Measurements from ENCODE around the gene KLHL3.

Gene KLHL3

GRCh38 chr5:137612576-137612975 lies 123.3 kb downstream of the KLHL3 start (continued):
- TF ChIP-seq REPIN1 (tag by site-specific recombination; IDR thresholded peaks at IDR 0.05; ENCODE audit: low read depth) (no peak), OSR2 (tag by site-specific recombination; IDR thresholded peaks at IDR 0.05) (no peak), ZNF133 (tag by site-specific recombination; IDR thresholded peaks at IDR 0.05) (no peak), ZNF76 (tag by site-specific recombination; IDR thresholded peaks at IDR 0.05; ENCODE audit: borderline replicate concordance, low read depth) (no peak), SP3 (tag by site-specific recombination; IDR thresholded peaks at IDR 0.05) (no peak), ZNF132 (tag by site-specific recombination; IDR thresholded peaks at IDR 0.05; ENCODE audit: borderline replicate concordance) (no peak), ZNF311 (tag by site-specific recombination; IDR thresholded peaks at IDR 0.05; ENCODE audit: borderline replicate concordance) (no peak), ZNF521 (tag by site-specific recombination; IDR thresholded peaks at IDR 0.05) (no peak)
- TF ChIP-seq, protein P1, sequence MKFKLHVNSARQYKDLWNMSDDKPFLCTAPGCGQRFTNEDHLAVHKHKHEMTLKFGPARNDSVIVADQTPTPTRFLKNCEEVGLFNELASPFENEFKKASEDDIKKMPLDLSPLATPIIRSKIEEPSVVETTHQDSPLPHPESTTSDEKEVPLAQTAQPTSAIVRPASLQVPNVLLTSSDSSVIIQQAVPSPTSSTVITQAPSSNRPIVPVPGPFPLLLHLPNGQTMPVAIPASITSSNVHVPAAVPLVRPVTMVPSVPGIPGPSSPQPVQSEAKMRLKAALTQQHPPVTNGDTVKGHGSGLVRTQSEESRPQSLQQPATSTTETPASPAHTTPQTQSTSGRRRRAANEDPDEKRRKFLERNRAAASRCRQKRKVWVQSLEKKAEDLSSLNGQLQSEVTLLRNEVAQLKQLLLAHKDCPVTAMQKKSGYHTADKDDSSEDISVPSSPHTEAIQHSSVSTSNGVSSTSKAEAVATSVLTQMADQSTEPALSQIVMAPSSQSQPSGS (tag by site-specific recombination; IDR thresholded peaks at IDR 0.05; ENCODE audit: low read depth), result no peak

GRCh38 chr5:137611794-137612435 lies 124.0 kb downstream of the KLHL3 start:
- ChIA-PET POLR2A (no interaction called here), CTCF (interaction anchor here (0.6 to 1.4 kb wide), 2 partner anchors 15 to 18 kb away, joined by 3 to 4 read pairs; no protein-coding TSS in a partner anchor)
- no peaks in the 10 kb centered on the region for H3K36me3 ChIP-seq (ENCODE audit: control insufficient read depth in 2 of 2, insufficient read depth in 1 of 2, low read length in 2 of 2)
- TF ChIP-seq GLIS2 (tag by site-specific recombination; IDR thresholded peaks at IDR 0.05), result no peak
- no peak for TF ChIP-seq IKZF3 (tag by site-specific recombination; IDR thresholded peaks at IDR 0.05)
- no peak for TF ChIP-seq ZBTB26 (tag by site-specific recombination; optimal IDR thresholded peaks at IDR 0.05)
- no peak for TF ChIP-seq ZNF76 (tag by site-specific recombination; IDR thresholded peaks at IDR 0.05; ENCODE audit: borderline replicate concordance, low read depth)
- no peak for TF ChIP-seq ZNF571 (tag by site-specific recombination; IDR thresholded peaks at IDR 0.05)
- TF ChIP-seq ZNF704 (tag by site-specific recombination; IDR thresholded peaks at IDR 0.05), result no peak
- TF ChIP-seq YY2 (tag by site-specific recombination; IDR thresholded peaks at IDR 0.05), result no peak
- no peaks in the 10 kb centered on the region for H3K9me3 ChIP-seq (ENCODE audit: control insufficient read depth, insufficient read depth, low read depth, low read length)
- H3K4me1 ChIP-seq (ENCODE audit: control insufficient read depth, insufficient read depth, low read length), result no peaks in the 10 kb centered on the region
- no peak overlapping the region for H3K27ac ChIP-seq (ENCODE audit: extremely low read depth, low read depth, low read length)
- H3K4me3 ChIP-seq (ENCODE audit: low read depth, low read length), result no peak overlapping the region

DNA sequence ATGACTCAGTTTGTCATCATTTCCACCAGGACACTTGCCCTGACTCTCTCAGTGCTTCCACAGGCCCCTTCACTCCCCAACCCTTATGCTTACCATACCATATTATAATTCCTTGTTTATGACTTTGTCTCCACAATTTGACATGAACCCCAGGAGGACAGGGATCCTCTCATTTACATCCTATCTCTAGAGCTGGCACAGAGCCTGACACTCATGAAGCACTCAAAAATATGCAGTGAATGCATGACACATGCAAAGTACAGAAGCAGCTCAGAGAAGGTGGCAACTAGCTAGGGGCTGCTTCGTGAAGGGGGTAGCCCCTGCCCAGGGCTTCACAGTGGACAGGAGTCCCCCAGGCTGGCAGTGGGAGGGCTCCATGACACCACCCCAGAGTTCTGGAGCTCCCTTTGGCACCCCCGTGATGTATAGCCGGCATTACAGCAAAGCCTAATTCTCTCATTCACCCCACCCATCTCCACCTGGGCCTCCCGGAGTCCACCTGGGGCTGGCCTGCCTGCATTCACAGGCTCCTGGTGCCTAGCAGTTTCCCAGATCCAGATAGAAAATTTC lies 124.8 kb downstream of the KLHL3 start:
- H3K9me3 ChIP-seq (ENCODE audit: control insufficient read depth, insufficient read depth, low read depth, low read length), result no peaks in the 10 kb centered on the region
- H3K36me3 ChIP-seq (ENCODE audit: control insufficient read depth in 2 of 2, insufficient read depth in 1 of 2, low read length in 2 of 2), result no peaks in the 10 kb centered on the region
- no peak overlapping the region for H3K27ac ChIP-seq (ENCODE audit: extremely low read depth, low read depth, low read length)
- POLR2A ChIA-PET, result no interaction called here
- H3K4me1 ChIP-seq (ENCODE audit: control insufficient read depth, insufficient read depth, low read length), result no peaks in the 10 kb centered on the region
- CTCF ChIA-PET, result interaction anchor here (0.6 kb wide), 1 partner anchor 19 kb away, joined by 3 read pairs; no protein-coding TSS in a partner anchor
- no peak overlapping the region for H3K4me3 ChIP-seq (ENCODE audit: low read depth, low read length)
- TF ChIP-seq ZNF548 (tag by site-specific recombination; IDR thresholded peaks at IDR 0.05) (no peak), ZNF155 (tag by site-specific recombination; IDR thresholded peaks at IDR 0.05) (no peak), ZFP69B (tag by site-specific recombination; IDR thresholded peaks at IDR 0.05) (no peak), ZNF23 (tag by site-specific recombination; IDR thresholded peaks at IDR 0.05; ENCODE audit: borderline replicate concordance) (no peak), ZNF169 (tag by site-specific recombination; IDR thresholded peaks at IDR 0.05) (no peak), ZNF157 (tag by site-specific recombination; IDR thresholded peaks at IDR 0.05) (no peak), ZNF248 (tag by site-specific recombination; IDR thresholded peaks at IDR 0.05) (no peak), ZBTB20 (tag by site-specific recombination; IDR thresholded peaks at IDR 0.05) (no peak), ZSCAN16 (tag by site-specific recombination; IDR thresholded peaks at IDR 0.05) (no peak), ZFHX2 (tag by site-specific recombination; conservative IDR thresholded peaks at IDR 0.05) (no peak)
- TF ChIP-seq, protein P2, sequence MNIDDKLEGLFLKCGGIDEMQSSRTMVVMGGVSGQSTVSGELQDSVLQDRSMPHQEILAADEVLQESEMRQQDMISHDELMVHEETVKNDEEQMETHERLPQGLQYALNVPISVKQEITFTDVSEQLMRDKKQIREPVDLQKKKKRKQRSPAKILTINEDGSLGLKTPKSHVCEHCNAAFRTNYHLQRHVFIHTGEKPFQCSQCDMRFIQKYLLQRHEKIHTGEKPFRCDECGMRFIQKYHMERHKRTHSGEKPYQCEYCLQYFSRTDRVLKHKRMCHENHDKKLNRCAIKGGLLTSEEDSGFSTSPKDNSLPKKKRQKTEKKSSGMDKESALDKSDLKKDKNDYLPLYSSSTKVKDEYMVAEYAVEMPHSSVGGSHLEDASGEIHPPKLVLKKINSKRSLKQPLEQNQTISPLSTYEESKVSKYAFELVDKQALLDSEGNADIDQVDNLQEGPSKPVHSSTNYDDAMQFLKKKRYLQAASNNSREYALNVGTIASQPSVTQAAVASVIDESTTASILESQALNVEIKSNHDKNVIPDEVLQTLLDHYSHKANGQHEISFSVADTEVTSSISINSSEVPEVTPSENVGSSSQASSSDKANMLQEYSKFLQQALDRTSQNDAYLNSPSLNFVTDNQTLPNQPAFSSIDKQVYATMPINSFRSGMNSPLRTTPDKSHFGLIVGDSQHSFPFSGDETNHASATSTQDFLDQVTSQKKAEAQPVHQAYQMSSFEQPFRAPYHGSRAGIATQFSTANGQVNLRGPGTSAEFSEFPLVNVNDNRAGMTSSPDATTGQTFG (tag by site-specific recombination; IDR thresholded peaks at IDR 0.05; ENCODE audit: borderline replicate concordance), result no peak
- TF ChIP-seq, protein P3, sequence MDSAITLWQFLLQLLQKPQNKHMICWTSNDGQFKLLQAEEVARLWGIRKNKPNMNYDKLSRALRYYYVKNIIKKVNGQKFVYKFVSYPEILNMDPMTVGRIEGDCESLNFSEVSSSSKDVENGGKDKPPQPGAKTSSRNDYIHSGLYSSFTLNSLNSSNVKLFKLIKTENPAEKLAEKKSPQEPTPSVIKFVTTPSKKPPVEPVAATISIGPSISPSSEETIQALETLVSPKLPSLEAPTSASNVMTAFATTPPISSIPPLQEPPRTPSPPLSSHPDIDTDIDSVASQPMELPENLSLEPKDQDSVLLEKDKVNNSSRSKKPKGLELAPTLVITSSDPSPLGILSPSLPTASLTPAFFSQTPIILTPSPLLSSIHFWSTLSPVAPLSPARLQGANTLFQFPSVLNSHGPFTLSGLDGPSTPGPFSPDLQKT (IDR thresholded peaks at IDR 0.05; ENCODE audit: borderline replicate concordance, low read depth, low read length), result no peak
